Caco-2 (cell line): ENCODE measurements around the gene PRR35. TPM values are rescaled to one million over a fixed set of nuclear protein-coding genes. Genes with fewer than 3 reads are reported as not detected.
A peak's percentile ranks its signal among the peaks of the same experiment; 100 is the strongest.

Experiments
- BruUV-seq: library from RNA; stranded (reverse); fragments of 400-500 nt; replicated peaks from 2 replicates; lab custom pipeline; 2021; lab: Mats Ljungman, UMichigan
- CTCF ChIA-PET: fragments of 300-600 bp; sonication (Branson Sonifier 250); formaldehyde crosslinking; loops from one replicate; lab custom pipeline; 2022; ENCODE audit warnings: antibody characterized with exemption; lab: Charles Lee
- POLR2A ChIA-PET: fragments of 300-600 bp; sonication (Branson Sonifier 250); formaldehyde crosslinking; loops from one replicate; lab custom pipeline; 2022; ENCODE audit warnings: antibody characterized with exemption; lab: Charles Lee
- DNase-seq, 2 experiments: peaks; one replicate each; pipeline versions ENCODE4 v3.0.0 to v3.0.0-alpha.2; 2020 to 2022
- H3K27me3 ChIP-seq: replicated peaks from 2 replicates; pipeline ENCODE4 v1.6.0; 2011; ENCODE audit warnings: low read length; ENCODE audit not compliant: control insufficient read depth, insufficient read depth
- H3K36me3 ChIP-seq: 2 replicates; pipeline ENCODE4 v1.5.1; 2011; ENCODE audit warnings: low read length; ENCODE audit not compliant: control insufficient read depth, insufficient read depth
- H3K4me1 ChIP-seq: fragments of 250-450 bp; sonication (Bioruptor Pico); 2 replicates; pipeline ENCODE4 v1.5.1; 2020; ENCODE audit warnings: mild to moderate bottlenecking
- H3K4me3 ChIP-seq: 2 replicates; pipeline ENCODE4 v1.5.1; 2011; ENCODE audit warnings: low read depth, mild to moderate bottlenecking, control low read depth, low read length
- H3K9me3 ChIP-seq: fragments of 250-450 bp; sonication (Bioruptor Pico); 2 replicates; pipeline ENCODE4 v1.5.1; 2020; ENCODE audit warnings: mild to moderate bottlenecking, moderate library complexity
- H3K27ac Mint-ChIP-seq: one replicate; pipeline ENCODE4 v1.8.0; 2022; ENCODE audit warnings: mixed read lengths; ENCODE audit not compliant: unreplicated experiment
- H3K27me3 Mint-ChIP-seq: one replicate; pipeline ENCODE4 v1.8.0; 2022; ENCODE audit warnings: mixed read lengths; ENCODE audit not compliant: insufficient read depth, unreplicated experiment
- H3K36me3 Mint-ChIP-seq: one replicate; pipeline ENCODE4 v1.8.0; 2022; ENCODE audit warnings: mild to moderate bottlenecking, mixed read lengths; ENCODE audit not compliant: insufficient read depth, unreplicated experiment
- H3K4me1 Mint-ChIP-seq: one replicate; pipeline ENCODE4 v1.8.0; 2022; ENCODE audit warnings: low read depth, mixed read lengths; ENCODE audit not compliant: unreplicated experiment
- H3K4me3 Mint-ChIP-seq: one replicate; pipeline ENCODE4 v1.8.0; 2022; ENCODE audit warnings: mild to moderate bottlenecking, moderate library complexity, mixed read lengths; ENCODE audit not compliant: unreplicated experiment
- H3K9me3 Mint-ChIP-seq: one replicate; pipeline ENCODE4 v1.8.0; 2022; ENCODE audit warnings: mixed read lengths; ENCODE audit not compliant: unreplicated experiment
- intact Hi-C: fragments of 100-400 bp; cut with micrococcal nuclease; formaldehyde crosslinking; loops from one replicate; pipeline ENCODE4 v1.10.0; 2022; ENCODE audit not compliant: unreplicated experiment
- total RNA-seq: library from RNA; stranded (reverse); gene quantifications from 2 replicates; pipeline ENCODE4 v1.2.3, GENCODE V29; 2022
- TF ChIP-seq, protein P1 (sequence below), 2 experiments: fragments of 200-600 bp in 1 of 2; IDR thresholded peaks; 1 replicate in 1 of 2; 2 replicates in 1 of 2; pipeline versions ENCODE4 v1.5.1 to v1.8.0; 2011 to 2022; ENCODE audit warnings: antibody characterized with exemption in 1 of 2, control low read depth in 1 of 2, inconsistent platforms in 1 of 2, low read depth in 1 of 2, low read length in 1 of 2, mild to moderate bottlenecking in 1 of 2, moderate library complexity in 1 of 2; ENCODE audit not compliant: insufficient read depth in 1 of 2, severe bottlenecking in 1 of 2, unreplicated experiment in 1 of 2

PRR35 gene
- total RNA-seq, 1 experiment from 2014 or later, result not detected

DNA sequence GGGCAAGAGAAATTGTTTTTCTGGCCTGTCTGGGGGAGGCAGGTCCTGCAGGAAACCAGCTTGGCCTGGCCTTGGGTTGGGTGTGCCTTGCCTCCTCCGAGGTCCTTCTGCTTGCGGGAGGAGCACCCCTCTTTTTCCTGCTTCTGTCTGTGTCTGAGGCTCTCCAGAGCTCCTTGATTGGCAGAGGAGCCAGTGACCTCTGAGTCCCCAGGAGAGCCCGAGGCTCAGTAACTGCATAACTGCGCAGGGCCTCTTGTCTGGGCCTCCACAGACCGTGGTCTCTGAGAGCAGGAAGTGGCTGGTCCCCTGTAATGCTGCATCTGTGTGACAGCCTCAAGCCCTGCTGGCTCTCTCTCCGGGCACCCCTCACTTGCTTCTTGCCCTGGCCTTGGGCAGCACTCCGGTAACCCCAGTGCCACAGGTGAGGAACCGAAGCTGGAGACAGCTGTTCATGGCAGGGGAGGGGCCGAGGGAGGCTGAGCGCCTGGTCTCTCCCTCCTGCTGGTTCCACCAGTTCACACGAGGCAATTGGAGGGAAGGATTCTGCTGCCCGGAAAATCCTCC, 31.1 kb upstream of the PRR35 start:
- no peaks in the 10 kb centered on the region for H3K27me3 Mint-ChIP-seq
- BruUV-seq, result no TSS peak
- Histone ChIP-seq H3K4me3 (peak overlapping the region; percentile 76), H3K9me3 (no peaks in the 10 kb centered on the region), H3K27me3 (no peaks in the 10 kb centered on the region), H3K4me1 (peaks cover 21% of the 10 kb centered on the region), H3K36me3 (0 out of 2 replicates have a peak, but pooled peaks cover 1% of the 10 kb centered on the region)
- ChIA-PET CTCF (no interaction called here), POLR2A (no interaction called here)
- H3K9me3 Mint-ChIP-seq, result no peaks in the 10 kb centered on the region
- peaks cover 24% of the 10 kb centered on the region for H3K36me3 Mint-ChIP-seq
- intact Hi-C loops, result loop anchor here (5.0 kb wide), 1 partner anchor 58 kb away; no protein-coding TSS in a partner anchor
- no peak for DNase-seq
- peak overlapping the region; percentile 73 for H3K4me3 Mint-ChIP-seq
- no peaks in the 10 kb centered on the region for H3K4me1 Mint-ChIP-seq
- TF ChIP-seq, protein P1, sequence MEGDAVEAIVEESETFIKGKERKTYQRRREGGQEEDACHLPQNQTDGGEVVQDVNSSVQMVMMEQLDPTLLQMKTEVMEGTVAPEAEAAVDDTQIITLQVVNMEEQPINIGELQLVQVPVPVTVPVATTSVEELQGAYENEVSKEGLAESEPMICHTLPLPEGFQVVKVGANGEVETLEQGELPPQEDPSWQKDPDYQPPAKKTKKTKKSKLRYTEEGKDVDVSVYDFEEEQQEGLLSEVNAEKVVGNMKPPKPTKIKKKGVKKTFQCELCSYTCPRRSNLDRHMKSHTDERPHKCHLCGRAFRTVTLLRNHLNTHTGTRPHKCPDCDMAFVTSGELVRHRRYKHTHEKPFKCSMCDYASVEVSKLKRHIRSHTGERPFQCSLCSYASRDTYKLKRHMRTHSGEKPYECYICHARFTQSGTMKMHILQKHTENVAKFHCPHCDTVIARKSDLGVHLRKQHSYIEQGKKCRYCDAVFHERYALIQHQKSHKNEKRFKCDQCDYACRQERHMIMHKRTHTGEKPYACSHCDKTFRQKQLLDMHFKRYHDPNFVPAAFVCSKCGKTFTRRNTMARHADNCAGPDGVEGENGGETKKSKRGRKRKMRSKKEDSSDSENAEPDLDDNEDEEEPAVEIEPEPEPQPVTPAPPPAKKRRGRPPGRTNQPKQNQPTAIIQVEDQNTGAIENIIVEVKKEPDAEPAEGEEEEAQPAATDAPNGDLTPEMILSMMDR (IDR thresholded peaks at IDR 0.05; ENCODE audit: insufficient read depth in 1 of 2, low read depth in 1 of 2, low read length in 1 of 2, severe bottlenecking in 1 of 2, unreplicated experiment in 1 of 2), result no peak
- no peak overlapping the region for H3K27ac Mint-ChIP-seq

DNA sequence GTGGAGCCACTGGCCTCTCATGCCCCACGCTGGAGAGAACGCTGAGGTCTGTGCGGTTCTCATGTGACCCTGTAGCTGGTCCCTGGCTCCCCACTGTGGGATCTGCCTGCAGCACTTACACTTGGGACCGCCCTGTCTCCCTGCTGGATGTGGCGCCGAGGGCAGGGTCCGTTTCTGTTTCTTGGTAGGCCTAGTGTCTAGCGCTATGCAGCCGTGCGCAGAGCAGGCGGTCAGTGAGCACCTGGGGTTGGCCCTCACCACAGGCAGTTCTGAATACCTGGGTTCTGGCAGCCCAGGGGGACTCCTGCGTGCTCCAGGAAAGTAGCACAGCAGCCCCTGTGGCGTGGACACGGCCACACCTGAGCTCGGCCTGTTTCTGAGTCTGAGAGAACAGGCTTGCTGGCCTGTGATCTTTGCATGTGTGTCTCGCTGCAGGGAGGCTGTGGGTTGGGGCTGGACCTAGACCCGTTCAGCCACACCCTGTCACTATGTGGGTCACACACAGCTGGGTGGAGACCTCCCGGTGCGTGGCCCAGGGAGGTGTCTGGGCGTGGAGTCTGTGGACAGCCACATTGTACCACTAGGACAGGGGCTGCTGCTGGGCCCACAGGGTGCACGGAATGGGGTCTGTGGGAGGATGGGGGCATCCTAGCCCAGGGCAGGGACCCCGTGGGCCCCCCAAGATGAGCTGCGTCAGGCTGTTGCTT, 29.9 kb upstream of the PRR35 start:
- Histone ChIP-seq H3K4me1 (peaks cover 32% of the 10 kb centered on the region), H3K36me3 (0 out of 2 replicates have a peak, but pooled peaks cover 1% of the 10 kb centered on the region), H3K4me3 (no peak overlapping the region; the same call in 1 of the 2 replicates), H3K27me3 (no peaks in the 10 kb centered on the region), H3K9me3 (no peaks in the 10 kb centered on the region)
- Mint-ChIP-seq H3K4me3 (peak overlapping the region; percentile 73), H3K36me3 (peaks cover 27% of the 10 kb centered on the region), H3K27me3 (no peaks in the 10 kb centered on the region), H3K4me1 (no peaks in the 10 kb centered on the region), H3K27ac (no peak overlapping the region), H3K9me3 (no peaks in the 10 kb centered on the region)
- ChIA-PET POLR2A (no interaction called here), CTCF (no interaction called here)
- TF ChIP-seq, protein P1 (IDR thresholded peaks at IDR 0.05; ENCODE audit: insufficient read depth in 1 of 2, low read depth in 1 of 2, low read length in 1 of 2, severe bottlenecking in 1 of 2, unreplicated experiment in 1 of 2), result no peak
- DNase-seq, result no peak
- no TSS peak for BruUV-seq
- intact Hi-C loops, result no loop called here

DNA sequence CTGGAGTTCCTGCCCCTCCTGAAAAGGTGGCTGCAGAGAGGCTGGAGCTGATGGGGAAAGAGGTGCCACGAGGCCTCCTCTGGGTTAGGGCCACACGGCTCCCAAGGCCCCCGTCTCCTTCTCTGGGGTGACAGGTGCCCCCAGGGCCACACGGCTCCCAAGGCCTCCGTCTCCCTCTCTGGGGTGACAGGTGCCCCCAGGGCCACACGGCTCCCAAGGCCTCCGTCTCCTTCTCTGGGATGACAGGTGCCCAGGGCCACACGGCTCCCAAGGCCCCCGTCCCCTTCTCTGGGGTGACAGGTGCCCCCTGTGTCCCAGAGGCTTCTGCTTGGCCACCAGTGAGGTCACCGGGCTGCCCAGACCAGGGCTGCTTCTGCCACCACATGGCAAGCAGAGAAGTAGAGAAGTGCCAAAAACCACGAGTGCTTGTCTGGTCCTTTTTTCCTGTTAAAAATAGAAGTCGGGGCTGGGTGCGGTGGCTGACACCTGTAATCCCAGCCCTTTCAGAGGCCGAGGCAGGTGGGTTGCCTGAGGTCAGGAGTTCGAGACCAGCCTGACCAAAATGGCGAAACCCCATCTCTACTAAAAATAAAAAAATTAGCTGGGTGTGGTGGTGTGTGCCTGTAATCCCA, 28.6 kb upstream of the PRR35 start:
- H3K27me3 ChIP-seq, result no peaks in the 10 kb centered on the region
- TF ChIP-seq, protein P1 (IDR thresholded peaks at IDR 0.05; ENCODE audit: insufficient read depth in 1 of 2, low read depth in 1 of 2, low read length in 1 of 2, severe bottlenecking in 1 of 2, unreplicated experiment in 1 of 2), result no peak
- no peaks in the 10 kb centered on the region for H3K9me3 Mint-ChIP-seq
- CTCF ChIA-PET, result no interaction called here
- H3K27me3 Mint-ChIP-seq, result no peaks in the 10 kb centered on the region
- no peaks in the 10 kb centered on the region for H3K36me3 ChIP-seq
- H3K27ac Mint-ChIP-seq, result no peak overlapping the region
- DNase-seq, result no peak
- H3K4me3 ChIP-seq, result no peak overlapping the region
- POLR2A ChIA-PET, result no interaction called here
- intact Hi-C loops, result no loop called here
- H3K4me1 ChIP-seq, result peaks cover 28% of the 10 kb centered on the region
- H3K4me3 Mint-ChIP-seq, result no peak overlapping the region
- no TSS peak for BruUV-seq
- H3K4me1 Mint-ChIP-seq, result no peaks in the 10 kb centered on the region
- H3K36me3 Mint-ChIP-seq, result peaks cover 25% of the 10 kb centered on the region
- no peaks in the 10 kb centered on the region for H3K9me3 ChIP-seq
